Stimulated activated CD4-positive, alpha-beta T cell treated with anti-CD3 and anti-CD28 coated beads, Interleukin-2, amount 100 ng/mL, for 48 hours (primary cell): Measurements from ENCODE around the gene FAM20A.
"Not testable (repeated sequence)": the region's sequence is repeated elsewhere in the genome, so short reads cannot be mapped to it uniquely, and the experiment has no call there.

Source experiments
- DNase-seq, 2 donors: peaks; one replicate each; pipeline ENCODE4 v3.0.0-alpha.2; 2020

FAM20A gene

DNA sequence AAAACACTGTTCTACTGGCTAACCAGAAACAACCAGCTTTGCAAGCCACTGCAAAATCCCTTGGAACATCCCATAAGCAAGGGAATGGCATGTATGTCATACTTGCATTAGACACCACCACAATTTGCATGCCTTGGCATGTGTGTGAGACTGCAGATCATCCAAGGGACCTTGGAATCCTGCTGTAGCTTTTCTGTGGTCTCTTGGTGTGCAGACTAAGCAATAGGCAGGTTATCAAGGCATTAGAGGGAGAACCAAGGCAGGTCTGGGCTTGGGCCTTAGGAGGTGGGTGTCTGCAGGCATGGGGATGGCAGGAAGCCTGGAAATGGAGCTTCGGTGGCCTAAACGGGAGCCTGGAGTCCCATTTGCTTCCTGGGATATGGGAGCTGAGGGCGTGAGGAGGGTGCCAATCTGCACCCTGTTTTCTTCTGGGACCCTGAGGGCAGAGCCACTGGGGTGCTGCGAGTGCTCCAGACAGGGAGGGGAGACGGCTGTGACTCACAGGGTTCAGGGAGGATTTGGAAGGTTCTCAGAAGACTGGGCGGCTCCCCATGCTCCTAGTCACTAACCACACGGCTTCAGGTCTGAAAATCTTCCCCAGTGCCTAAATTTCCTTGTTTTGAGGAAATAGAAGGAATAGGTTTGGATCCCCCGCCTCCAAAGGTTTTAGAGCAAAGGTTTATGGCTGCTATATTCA, 36.6 kb downstream of the FAM20A start:
- no peak for DNase-seq

DNA sequence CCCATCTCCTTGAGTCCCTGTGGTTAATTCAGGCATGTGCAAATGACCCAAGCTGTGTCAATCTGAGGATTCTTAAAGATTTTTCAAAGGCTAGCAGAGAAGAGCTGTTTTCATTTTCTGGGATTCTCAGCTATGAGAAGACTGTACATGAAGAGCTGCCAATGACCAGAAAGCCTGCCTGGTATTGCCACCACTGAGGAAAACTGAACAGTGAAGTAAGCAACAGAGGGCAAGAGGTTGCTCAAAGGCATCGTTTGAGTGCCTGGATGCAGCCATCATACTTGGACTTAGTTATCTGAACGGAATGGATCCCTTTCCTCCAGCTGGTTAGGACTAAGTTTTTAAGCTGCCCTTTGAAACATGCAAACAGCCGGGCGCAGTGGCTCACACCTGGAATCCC, 38.4 kb downstream of the FAM20A start:
- no peak for DNase-seq

DNA sequence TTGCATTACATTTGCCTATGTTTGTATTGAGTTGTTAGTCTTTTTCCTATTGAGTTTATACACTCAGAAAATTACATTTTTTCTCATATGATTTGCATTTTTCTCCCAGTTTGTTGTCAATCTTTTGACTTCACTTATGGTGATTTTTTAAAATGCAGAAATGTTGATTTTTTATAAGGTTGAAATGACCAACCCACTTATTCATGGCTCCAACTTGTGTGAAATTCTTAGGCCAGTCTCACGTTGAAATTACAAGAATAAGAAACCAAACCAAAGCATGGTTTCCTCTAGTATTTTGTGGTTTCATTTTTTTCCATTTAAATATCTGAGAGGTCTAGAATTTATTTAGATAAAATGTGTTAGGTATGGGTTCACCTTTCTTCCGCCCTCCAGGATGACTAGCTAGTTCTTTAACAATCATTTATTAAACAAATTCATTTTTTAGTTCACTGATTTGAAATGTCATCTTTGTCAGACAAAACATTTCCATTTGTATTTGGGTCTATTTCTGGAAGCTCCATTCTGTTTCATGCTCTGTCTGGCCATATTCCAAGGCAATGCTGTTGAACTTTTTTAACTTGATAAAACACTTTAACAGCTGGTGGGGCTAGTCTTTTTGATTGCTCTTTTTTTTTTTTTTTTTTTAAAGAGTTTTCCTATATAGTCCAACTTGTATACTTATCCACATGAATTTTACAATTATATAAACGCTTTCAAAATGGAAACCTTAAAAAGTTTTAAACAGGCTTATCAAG, 40.0 kb downstream of the FAM20A start:
- no peak for DNase-seq

DNA sequence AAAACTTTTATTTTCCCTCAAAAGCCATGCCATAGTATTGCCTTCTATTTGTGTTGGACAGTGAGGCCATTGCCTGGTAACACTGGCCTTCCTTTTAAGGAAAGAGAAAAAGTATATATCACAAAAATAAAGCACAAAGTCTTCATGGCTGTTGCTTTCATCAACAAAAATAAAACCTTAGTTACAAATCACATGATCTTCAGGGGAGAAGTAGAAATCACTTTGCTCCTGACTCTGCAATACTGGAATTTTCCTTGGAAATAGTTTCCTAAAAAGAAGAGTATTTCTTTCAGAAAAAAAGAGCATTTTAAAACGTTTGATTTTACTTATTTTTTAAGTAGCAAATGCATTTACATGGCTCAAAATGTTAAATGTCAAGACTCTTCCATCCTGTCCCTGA, 41.9 kb downstream of the FAM20A start:
- no peak for DNase-seq

DNA sequence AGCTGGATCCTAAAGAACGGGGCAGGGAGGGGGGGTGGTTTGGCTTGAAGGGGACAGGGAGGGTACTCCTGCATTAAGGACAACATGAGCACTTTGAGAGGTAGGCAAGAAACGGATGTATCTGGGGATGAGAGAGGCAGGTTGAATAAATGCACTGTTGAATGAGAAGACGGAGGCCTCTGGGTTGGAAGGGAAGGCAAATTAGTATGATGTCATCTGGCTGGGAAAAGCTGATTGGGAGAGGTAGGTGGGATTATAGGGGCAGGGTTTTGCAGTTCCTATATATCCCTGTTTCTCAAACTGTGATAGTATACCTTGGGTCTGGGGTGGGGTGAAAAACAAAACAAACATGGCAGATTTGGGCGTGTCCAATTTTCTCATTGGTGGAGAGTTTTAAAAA, 44.6 kb downstream of the FAM20A start:
- DNase-seq = no peak

DNA sequence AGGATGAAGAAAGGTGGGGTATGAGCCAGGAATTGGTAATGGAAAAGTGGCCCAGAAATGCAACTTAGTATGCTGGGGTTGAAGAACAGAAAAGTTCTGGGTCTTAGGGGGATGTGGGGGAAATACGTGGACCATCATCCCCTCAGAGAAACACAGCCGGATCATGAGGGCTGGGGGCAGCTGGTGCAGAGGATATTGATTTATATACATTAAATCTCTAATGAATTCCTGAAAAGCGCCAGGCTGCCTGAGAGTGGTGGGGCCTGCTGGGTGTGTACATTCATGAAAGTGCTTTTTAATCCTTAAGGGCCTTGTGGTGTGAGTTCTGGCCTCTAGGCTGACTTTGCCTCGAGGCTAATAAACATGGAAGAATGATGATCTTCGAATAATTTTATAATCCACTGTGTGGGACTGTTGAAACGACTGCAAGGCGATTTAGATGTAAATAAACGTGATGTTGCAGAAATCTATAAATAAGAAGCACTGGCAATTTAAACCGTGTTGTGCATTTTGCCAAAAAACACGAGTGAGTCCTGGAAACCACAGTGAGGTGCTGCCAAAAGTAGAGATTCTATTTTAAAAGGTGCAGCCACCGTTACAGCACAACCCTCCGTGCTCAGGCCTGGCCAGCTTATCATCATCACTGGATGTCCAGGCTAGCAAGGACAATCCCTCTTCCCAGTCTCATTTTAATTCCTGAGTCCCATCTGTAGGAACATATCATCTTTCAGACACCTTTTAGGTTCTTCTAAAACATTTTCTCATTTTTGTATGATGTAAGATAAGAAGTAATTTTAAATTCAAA, 56.9 kb downstream of the FAM20A start:
- no peak for DNase-seq

DNA sequence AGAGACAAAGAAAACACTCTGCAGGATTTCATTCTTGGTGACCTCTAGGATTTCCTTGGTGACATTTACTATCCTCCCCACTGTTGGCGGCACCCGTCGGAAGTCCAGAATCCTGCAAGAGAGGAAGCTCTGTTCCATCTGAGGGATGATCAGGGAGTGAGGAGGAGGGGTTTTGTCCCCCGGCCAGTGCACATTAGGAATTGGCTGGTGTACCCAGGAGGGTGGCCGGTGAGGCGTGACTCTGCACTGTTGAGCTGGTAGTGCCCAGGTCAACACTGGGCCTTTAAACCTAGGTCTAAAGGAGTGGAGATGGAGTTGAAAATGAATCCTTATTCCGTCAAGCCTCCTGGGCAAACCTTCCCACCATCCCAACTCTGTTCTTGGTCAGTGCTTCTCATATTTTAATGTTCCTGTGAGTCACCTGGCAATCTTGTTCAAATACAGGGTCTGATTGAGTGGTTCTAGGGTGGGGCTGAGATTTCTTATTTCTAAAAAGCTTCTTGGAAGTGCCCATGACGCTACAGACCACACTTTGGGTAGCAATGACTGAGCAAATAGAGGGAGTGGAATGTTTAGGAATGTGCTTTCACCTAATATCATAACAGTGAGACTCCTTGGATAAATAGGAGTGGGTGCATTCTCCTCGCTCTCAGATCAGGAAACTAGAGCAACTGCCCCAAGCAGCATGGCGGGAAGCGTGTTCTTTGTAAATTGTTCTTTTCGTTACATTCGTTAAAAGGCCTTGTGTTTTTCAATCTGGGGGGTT, 58.3 kb downstream of the FAM20A start:
- no peak for DNase-seq

DNA sequence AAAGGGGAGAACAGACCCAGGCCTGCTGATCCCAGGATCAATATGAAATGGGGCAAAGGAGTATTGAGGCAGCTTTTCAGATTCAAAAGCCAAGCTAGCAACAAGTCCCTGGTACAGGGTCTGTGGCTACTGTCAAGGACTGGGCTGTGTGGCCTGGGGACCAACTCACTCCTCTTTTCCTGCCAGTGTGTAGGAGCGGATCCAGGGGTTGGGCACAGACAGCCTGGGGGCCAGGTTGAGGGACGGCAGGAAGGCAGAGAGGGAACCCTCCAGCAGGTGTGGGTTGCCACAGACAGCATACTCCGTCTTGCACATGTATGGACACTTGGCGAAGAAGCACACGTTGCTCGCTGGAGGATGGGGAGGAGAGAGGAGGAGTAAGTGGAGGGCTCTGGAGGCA, 59.4 kb downstream of the FAM20A start:
- DNase-seq = no peak

DNA sequence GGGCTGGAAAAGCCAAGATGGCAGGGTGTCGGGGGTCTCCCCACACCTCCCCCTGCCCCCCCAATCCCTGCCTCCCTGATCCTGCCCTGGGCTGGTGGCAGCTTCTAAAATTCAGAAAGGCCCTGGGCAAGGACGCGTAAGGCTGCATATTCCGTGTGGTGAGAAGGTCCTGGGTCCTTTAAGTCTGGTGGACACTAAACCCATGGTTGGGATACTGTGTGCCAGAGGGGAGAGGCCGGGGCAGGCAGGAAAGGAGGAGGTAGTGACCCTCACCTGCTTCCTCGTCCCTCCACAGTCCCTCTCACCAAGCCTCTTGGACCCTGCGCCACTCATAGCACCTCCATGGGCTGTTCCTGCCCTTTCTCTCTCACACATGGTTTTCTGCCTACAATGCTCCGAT, 60.2 kb downstream of the FAM20A start:
- DNase-seq = no peak

DNA sequence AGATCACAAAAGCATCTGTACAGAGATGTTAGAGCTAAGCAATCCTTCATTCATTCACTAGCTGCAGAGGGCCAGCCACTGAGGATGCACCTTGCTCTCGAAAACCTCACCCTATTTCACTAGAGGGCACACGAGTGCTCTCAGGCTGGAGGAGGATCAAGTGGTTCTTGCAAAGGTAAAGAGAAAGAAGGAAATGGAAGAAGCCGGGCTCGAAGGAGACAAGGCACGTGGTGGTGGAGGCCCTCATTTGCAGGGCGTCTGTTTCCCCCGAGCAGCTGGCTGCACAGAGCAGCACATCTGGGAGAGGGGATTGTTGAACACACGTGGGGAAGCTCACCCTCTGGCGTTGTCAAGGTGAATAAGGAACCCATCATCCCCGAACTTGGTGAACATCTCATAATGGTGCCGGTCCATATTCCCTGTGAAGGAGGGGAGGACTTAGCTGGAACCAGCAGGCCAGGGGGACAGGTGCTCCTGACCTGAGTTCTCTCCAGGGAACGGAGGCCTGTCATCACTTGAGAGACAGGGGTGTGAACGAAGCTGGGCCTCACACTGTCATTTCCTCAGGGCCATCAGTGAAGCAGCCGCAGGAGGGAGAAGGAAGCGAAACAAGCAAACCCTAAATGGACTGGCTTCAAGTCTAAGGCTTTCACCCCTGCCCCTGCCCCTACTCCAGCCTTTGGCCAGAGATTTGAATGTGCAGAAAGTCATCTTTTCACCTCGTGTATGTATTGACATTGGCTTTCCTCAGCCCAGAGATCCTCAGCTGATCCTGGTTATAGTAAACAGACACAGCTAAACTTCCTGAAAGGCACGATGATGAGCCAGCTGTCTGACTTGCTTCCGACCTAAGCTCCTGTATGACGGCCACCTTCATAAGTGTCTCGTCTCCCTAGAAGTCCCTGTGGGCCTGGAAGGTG, 61.4 kb downstream of the FAM20A start:
- no peak for DNase-seq

DNA sequence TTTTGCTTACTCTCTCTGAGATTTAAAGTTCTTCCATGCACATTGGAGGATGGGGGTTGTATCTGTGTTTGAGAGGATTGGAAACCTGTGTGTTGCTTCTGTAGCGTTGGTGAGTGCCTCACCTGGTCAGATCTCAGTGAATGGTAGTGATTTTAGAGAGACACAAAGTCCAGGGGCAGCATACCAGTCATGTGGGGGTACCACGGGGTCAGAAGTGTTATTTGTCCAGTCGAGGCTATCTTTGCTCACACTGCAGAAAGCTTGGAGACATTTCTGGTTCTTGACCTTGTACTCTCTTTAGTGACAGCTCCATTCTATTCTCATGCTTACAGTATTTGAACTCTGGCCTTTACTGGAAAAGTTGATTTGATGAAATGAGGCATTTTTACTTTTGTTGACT, 65.2 kb downstream of the FAM20A start:
- no peak for DNase-seq

DNA sequence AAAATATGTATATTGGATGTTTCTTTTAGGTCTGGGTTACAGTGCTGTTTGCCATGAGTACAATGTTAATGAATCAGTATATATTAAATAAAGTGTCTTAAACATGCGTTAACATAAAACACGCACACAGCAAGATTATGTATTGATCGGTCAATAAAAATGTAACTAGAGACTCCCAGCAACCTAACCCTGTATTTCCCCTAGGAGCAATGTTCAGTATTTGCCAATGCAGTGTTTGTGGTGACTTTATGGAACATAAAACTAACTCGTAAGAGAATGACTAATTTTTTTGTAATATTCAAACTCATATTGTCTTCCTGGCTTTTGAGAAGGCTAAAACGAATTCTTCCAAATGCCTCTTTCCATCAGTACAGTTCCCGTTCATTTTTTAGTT, 66.5 kb downstream of the FAM20A start:
- DNase-seq = no peak

DNA sequence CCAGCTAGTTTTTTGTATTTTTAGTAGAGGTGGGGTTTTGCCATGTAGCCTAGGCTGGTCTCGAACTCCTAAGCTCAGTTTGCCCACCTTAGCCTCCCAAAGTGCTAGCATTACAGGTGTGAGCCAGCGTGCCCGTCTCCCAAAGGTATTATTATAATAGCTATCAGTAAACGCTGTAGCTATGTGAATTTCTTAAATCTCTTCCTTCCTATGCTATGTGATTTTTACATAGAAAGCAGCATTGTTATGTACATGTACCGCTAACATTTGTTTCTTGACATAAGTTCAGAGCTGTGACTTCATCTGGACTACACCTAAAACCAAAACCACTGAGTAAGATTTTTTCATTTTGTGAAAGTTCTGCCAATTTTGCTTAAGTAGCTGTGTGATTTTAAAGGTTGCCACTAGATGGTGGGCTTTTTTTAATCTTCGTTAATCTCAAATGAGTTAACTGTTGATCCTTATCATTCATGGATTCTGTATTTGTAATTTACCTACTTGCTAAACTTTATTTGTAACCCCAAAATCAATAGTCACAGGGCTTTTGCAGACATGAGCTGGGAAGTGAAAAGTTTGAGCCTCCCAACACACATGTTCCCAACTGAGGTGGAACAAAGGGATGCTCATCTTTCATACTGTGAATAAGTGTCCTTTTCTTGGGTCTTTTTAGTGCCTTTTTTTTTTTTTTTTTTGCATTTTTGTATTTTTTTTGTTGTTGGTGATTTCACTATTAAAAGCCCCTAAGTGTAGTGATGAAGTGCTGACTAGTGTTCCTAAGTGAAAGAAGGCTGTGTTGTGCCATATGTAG, 67.1 kb downstream of the FAM20A start:
- no peak for DNase-seq

DNA sequence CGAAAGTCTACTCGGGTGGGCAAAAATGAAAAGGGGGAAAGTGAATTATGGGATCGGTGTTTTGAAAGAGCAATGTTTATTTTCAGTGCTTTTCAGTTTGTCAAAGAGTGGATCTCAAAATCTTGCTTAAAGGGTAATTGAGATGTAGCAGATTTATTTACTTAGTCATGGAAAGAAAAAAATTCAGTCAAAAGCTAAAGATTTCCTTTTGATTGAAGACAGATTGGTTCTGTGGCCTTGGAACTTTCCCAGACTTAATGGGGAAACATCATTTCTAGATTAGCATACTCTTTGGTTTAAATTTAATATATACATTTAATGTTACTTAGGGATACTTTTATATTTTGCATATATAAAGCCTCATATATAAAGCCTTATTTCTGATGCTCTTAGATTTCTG, 68.3 kb downstream of the FAM20A start:
- no peak for DNase-seq

DNA sequence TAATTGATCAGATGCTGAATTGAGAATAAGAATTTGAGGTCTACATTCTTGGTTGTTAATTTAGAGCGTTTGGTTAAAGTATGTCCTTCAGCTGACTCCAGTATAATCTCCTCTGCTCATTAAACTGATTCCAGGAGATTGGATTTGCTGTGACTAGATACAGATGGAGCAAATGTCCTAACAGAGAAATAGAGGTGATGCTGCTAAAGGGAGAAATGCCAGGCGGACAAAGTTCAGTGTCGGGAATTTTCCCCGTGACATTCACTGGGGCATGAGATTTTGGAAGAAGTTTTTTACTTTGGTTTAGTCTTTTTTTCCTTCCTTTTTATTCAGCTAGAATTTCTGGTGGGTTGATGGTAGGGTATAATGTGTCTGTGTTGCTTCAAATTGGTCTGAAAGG, 69.9 kb downstream of the FAM20A start:
- DNase-seq = no peak

DNA sequence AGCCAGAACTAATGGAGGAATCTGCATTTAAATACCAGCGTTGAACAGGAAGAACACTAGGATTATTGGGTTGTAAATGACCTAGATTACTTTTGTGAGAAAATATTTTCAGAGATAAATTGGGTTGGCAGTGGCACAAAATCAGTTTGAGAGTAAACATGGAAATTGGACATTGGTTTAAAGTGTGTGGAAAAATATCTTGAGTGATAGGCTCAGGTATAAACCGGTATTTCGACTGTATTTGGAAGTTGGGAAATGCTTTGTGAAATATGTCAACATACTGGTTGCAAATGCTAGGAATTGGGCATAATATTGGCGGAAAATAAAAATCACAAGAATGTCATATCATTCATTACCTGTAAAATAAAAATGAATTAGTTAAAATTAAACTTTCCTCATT, 73.9 kb downstream of the FAM20A start:
- DNase-seq = no peak

DNA sequence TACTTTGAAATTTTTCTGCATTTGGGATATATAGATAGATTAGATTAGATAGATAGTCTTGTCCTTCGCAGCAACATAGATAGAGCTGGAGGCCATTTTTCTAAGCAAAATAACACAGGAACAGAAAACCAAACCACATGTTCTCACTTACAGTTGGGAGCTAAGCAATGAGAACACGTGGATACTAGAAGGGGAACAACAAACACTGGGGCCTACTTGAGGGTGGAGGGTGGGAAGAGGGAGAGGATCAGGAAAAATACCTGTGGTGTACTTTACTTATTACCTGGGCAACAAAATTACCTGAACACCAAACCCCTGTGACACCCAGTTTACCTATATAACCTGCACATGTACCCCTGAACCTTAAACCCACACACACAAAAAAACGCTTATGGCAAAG, 74.6 kb downstream of the FAM20A start:
- no peak for DNase-seq

DNA sequence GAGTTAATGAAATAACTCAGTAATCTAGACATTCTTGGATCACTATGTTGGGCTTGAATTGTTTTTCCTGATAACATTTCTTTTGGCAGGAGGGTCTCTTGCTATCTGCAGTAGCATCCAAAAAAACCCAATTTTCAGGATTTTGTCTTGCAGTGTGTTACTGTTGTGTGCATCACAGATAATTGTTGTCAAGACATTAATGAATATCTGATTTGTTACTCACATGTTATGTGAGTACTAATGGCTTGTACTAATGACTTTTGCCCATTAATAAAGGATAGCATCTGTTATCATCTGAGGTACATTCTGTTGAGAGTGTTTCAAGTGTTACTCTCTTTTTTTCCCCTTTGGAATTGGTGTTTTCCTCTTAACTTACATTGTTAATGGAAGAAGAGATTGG, 78.9 kb downstream of the FAM20A start:
- DNase-seq = no peak

DNA sequence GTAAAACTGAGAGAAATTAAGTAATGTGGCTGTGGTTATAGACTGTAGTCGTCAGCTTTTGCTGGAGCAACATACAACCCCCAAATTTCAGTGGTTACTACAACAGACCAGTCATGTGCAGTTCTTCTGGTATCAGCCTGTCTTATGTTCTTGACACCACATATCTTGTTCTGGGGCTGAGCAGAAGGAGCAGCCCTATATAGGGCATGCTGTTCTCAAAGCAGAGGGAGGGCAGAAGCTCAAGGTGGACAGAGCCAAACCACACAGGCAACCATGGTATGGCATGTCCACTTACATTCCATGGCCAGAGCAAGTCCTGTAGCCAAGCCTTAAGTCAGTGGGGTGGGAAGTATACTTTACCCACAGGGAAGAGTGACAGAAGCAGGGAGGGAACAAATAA, 81.3 kb downstream of the FAM20A start:
- DNase-seq = no peak

DNA sequence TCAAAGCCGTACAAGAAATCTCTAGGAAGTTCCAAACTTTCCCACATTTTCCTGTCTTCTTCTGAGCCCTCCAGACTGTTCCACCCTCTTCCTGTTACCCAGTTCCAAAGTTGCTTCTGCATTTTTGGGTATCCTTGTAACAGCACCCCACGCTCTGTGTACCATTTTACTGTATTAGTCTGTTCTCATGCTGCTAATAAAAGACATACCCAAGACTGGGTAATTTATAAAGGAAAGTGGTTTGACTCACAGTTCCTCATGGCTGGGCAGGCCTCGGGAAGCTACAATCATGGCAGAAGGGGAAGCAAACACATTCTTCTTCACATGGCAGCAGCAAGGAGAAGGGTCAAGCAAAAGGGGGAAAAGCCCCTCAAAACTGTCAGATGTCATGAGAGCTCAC, 82.1 kb downstream of the FAM20A start:
- not testable (repeated sequence) for DNase-seq
